ENCODE results near the gene BNIP3.
"Not testable (repeated sequence)": the region's sequence is repeated elsewhere in the genome, so short reads cannot be mapped to it uniquely, and the experiment has no call there.

Gene BNIP3

DNA sequence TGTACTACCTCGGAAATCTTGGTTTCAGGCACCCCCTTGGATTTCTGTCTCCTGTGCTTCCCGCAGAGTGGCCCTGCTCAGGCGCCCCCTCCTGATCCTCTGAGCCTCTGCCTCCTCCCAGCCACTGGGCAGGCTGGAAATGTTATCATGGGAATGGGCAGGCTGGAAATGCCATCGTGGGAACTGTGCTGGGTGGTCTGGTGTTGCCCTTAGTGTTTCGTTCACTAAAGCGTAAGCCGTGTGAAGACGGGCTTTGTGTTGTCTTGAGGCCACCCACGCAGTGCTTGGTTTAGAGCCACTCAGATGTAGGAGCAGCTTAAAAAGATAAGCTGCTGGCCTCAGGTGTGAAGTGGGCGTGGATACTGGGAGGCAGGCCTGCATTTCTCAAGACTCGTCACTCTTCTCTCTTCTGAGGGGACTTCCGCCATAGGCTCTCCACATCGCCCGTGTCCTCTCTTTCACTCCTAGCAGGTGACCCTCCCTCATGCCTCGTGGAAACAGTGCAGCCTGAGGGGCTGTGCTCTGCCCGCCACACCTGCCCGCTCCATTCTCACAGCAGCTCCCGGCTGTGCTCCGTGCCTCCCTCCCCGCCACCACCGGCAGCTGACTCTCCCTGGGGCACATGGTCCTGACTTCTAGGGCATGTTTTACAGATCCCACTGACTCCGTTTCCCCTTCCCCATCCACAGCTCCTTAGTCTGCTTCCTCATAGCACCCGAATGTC, 52.4 kb downstream of the BNIP3 start:
- DNase-seq (ENCODE audit: low read depth in 2 of 2), result no peak

GRCh38 chr10:131928248-131929095, 53.3 kb downstream of the BNIP3 start:
- no peak for DNase-seq (ENCODE audit: low read depth in 2 of 2)

DNA sequence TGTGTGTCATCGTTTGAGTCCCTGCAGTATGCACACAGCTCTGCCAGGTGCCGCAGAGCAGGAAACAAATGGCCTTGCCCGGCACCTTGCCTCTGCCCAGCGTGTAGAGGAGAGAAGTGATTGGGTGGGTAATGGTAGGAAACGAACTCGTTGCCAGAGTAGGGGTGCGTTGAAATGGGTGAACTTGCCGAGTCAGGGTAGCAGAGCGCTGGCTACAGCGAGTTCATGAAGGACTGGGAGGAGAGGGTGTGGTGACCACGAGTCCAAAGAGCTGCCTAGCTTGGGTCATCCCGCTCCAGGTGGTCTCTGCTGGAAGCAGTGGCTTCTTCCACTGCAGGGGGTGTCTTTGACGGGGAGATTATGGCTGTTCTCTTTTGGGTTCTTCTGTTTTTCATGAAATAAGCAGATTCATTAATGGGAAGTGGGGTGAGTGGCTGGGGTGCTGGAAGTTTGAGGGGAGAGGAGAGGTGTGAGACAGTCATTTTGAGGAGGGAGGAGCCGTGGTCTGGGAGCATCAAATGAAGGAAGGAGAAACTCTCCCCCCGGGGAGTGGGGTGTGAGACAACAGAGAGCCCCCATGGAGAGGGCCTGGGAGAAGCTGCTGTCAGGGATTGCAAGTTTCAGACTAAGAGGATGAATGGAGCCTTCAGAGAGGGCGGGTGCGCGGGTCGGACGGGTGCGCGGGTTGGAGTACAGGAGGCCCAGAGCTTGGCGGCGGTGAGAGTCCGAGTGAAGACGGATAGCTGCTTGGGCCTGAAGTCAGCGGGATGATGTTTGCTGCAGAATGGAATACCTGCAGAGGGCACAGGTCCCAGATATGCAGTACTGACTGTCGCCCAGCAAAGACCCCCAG, 54.8 kb downstream of the BNIP3 start:
- no peak for DNase-seq (ENCODE audit: low read depth in 2 of 2)

GRCh38 chr10:131926253-131926652, 55.5 kb downstream of the BNIP3 start:
- DNase-seq (ENCODE audit: low read depth in 2 of 2), result no peak

- DNase-seq (ENCODE audit: low read depth in 2 of 2), result no peak
Observed at GRCh38 chr10:131925716-131926115, 56.0 kb downstream of the BNIP3 start.

GRCh38 chr10:131925011-131925649, 56.6 kb downstream of the BNIP3 start:
- no peak for DNase-seq (ENCODE audit: low read depth in 2 of 2)

DNA sequence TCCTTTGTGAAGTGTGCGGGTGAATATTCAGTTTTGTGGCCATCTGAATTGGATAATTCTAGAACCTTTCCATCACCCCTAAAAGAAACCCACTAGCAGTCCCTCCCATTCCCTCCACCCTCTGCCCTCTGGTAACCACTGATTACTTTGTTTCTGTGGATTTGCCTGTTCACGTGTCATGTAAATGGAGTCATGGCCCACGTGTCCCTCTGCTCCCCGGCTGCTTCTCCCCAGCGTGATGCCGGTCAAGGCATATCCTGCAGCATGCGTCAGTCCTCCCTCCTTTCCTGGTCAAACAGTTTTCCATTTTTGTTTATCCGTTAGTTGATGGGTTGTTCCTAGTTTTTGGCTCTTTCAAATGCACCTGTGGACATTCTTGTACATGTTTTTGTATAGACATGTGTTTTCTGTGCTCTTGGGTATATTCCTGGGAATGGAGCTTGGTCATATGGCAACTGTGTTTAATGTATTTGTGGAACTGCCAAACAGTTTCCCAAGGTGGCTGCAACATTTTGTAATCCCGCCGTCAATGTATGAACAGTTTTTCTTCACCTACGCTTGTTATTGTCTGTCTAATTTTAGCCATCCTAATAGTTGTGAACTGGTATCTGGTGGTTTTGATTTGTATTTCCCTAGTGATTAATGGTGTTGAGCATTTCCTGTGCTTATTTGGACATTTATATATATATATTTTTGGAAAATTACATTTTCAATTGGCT, 58.5 kb downstream of the BNIP3 start:
- DNase-seq (ENCODE audit: low read depth in 2 of 2), result no peak

DNA sequence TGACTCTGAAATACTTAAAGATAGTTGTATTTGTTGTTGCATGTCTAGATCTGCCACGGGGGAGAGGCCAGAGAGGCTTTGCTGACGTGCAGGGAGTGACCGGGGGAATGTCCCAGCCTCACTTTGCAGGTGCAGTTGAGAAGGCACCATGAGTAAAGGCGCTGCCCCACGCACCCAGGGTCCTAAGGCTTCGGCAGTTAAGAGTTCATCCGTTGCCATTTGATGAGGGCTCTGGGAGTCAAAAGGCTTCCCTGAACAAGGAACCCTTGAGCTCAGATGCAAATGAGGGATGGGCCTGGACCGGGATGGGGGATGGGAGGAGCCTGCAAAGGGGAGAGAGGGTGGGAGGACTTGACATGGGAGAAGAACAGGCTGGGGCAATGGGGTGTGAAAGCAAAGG, 60.5 kb downstream of the BNIP3 start:
- no peak for DNase-seq (ENCODE audit: low read depth in 2 of 2)

GRCh38 chr10:131920693-131921092, 61.0 kb downstream of the BNIP3 start:
- DNase-seq (ENCODE audit: low read depth in 2 of 2), result no peak

GRCh38 chr10:131920151-131920550, 61.6 kb downstream of the BNIP3 start:
- DNase-seq (ENCODE audit: low read depth in 2 of 2), result no peak

DNA sequence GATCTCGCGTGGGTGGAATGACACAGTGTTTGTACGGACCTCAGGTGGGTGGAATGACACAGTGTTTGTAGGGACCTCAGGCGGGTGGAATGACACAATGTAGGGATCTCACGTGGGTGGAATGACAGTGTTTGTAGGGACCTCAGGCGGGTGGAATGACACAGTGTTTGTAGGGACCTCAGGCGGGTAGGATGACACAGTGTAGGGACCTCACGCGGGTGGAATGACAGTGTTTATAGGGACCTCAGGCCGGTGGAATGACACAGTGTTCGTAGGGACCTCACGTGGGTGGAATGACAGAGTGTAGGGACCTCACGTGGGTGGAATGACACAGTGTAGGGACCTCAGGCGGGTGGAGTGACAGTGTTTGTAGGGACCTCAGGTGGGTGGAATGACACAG, 62.3 kb downstream of the BNIP3 start:
- DNase-seq (ENCODE audit: low read depth in 2 of 2), result not testable (repeated sequence)
